PC-3 (cell line): ENCODE data around the gene CCDC88B. TPM values are rescaled to one million over a fixed set of nuclear protein-coding genes. Genes with fewer than 3 reads are reported as not detected.

Experiments
- ATAC-seq: fragments of 200-7000 bp; cut with Tn5 transposase; 2 replicates; pipeline ENCODE4 v1.9.1; 2020; ENCODE audit warnings: mild to moderate bottlenecking, moderate library complexity
- BruUV-seq: library from RNA; stranded (reverse); fragments of 400-500 nt; replicated peaks from 2 replicates; lab custom pipeline; 2021; lab: Mats Ljungman, UMichigan
- CTCF ChIA-PET: fragments of 300-600 bp; sonication (Branson Sonifier 250); formaldehyde crosslinking; loops from one replicate; lab custom pipeline; 2022; ENCODE audit warnings: antibody characterized with exemption; lab: Charles Lee
- POLR2A ChIA-PET: fragments of 300-600 bp; sonication (Branson Sonifier 250); formaldehyde crosslinking; loops from one replicate; lab custom pipeline; 2022; ENCODE audit warnings: antibody characterized with exemption; ENCODE audit not compliant: unreplicated experiment; lab: Charles Lee
- DNase-seq: peaks from one replicate; pipeline ENCODE4 v3.0.0-alpha.2; 2015
- H2AFZ ChIP-seq: fragments of 300-600 bp; sonication (generic); 2 replicates; pipeline ENCODE4 v1.6.0; 2016; ENCODE audit warnings: antibody characterized with exemption, low read length
- H3F3A ChIP-seq: fragments of 300-600 bp; sonication (generic); one replicate; pipeline ENCODE4 v1.6.0; 2017; ENCODE audit warnings: antibody characterized with exemption, low read length, control low read depth, mild to moderate bottlenecking; ENCODE audit not compliant: unreplicated experiment
- H3K27ac ChIP-seq: fragments of 300-600 bp; sonication (generic); 2 replicates; pipeline ENCODE4 v1.5.1; 2016; ENCODE audit warnings: mild to moderate bottlenecking, low read length
- H3K27me3 ChIP-seq: fragments of 300-600 bp; sonication (generic); 2 replicates; pipeline ENCODE4 v1.6.1; 2016; ENCODE audit warnings: low read length, mixed read lengths
- H3K36me3 ChIP-seq: fragments of 300-600 bp; sonication (generic); 2 replicates; pipeline ENCODE4 v1.6.1; 2016; ENCODE audit warnings: low read depth, mixed run types, low read length, mixed read lengths
- H3K4me1 ChIP-seq: fragments of 300-600 bp; sonication (generic); 2 replicates; pipeline ENCODE4 v1.5.1; 2016; ENCODE audit warnings: low read length; ENCODE audit not compliant: insufficient read depth
- H3K4me2 ChIP-seq: fragments of 300-600 bp; sonication (generic); 2 replicates; pipeline ENCODE4 v1.6.0; 2016; ENCODE audit warnings: low read length
- H3K4me3 ChIP-seq: fragments of 300-600 bp; sonication (generic); 2 replicates; pipeline ENCODE4 v1.5.1; 2016; ENCODE audit warnings: mild to moderate bottlenecking, low read length, mixed read lengths
- H3K79me2 ChIP-seq: fragments of 300-600 bp; sonication (generic); 2 replicates; pipeline ENCODE4 v1.6.1; 2017; ENCODE audit warnings: low read length, mixed read lengths
- H3K9ac ChIP-seq: fragments of 300-600 bp; sonication (generic); 2 replicates; pipeline ENCODE4 v1.6.0; 2016; ENCODE audit warnings: mild to moderate bottlenecking, low read length
- H3K9me2 ChIP-seq: fragments of 300-600 bp; sonication (generic); replicated peaks from 2 replicates; pipeline ENCODE4 v1.6.1; 2016; ENCODE audit warnings: mixed run types, low read length, mixed read lengths
- H3K9me3 ChIP-seq: fragments of 300-600 bp; sonication (generic); 2 replicates; pipeline ENCODE4 v1.6.1; 2016; ENCODE audit warnings: low read length, mixed read lengths
- H4K20me1 ChIP-seq: fragments of 300-600 bp; sonication (generic); 2 replicates; pipeline ENCODE4 v1.6.1; 2016; ENCODE audit warnings: low read length, mixed read lengths
- EZH2 ChIP-seq: fragments of 300-600 bp; sonication (generic); IDR thresholded peaks from one replicate; pipeline ENCODE4 v1.6.1; 2017; ENCODE audit warnings: antibody characterized with exemption, mild to moderate bottlenecking, low read length; ENCODE audit not compliant: unreplicated experiment
- EZH2phosphoT487 ChIP-seq: fragments of 300-600 bp; sonication (generic); IDR thresholded peaks from 2 replicates; pipeline ENCODE4 v1.6.1; 2018; ENCODE audit warnings: mild to moderate bottlenecking, antibody characterized with exemption, low read length, borderline replicate concordance
- intact Hi-C: fragments of 100-400 bp; cut with micrococcal nuclease; formaldehyde crosslinking; loops from 2 replicates; pipeline ENCODE4 v1.9.0; 2023
- total RNA-seq: library from RNA; depleted of rRNA; stranded (reverse); fragments of >200 nt; gene quantifications from 2 replicates; pipeline ENCODE4 v1.2.3, GENCODE V29; 2014
- TF ChIP-seq, protein P1 (sequence below): fragments of 300-600 bp; sonication (generic); conservative IDR thresholded peaks from 2 replicates; pipeline ENCODE4 v1.5.1; 2017; ENCODE audit warnings: antibody characterized with exemption, low read depth, mild to moderate bottlenecking, low read length

CCDC88B gene
- total RNA-seq, 1 experiment from 2014 or later = 21.0 TPM

DNA sequence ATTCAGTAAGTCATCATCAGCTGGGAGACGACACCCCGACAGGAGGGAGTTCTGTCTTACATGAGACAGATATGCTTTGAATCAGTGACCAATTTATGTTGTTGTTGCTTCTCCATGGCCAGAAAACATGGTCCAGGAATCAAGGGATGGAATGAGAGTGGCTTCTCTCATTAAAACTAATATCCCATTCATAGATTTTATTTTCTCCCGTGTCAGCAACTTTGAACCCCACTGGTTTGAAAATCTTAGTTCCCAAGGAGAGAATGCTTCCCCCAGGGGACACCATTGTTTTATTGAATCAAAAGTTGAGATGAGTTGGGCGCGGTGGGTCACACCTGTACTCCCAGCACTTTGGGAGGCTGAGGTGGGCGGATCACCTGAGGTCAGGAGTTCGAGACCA is 61.8 kb downstream of the CCDC88B start:
- no peaks in the 10 kb centered on the region for H3F3A ChIP-seq
- H3K79me2 ChIP-seq = no peaks in the 10 kb centered on the region
- intact Hi-C loops = no loop called here
- 0 out of 2 replicates have a peak, but pooled peaks cover 9% of the 10 kb centered on the region for H3K27me3 ChIP-seq
- H3K27ac ChIP-seq = no peak overlapping the region
- H2AFZ ChIP-seq = no peak overlapping the region
- DNase-seq (no peak), ATAC-seq (no peak)
- no TSS peak for BruUV-seq
- H3K4me2 ChIP-seq = no peak overlapping the region
- H3K9me2 ChIP-seq = no peaks in the 10 kb centered on the region
- no peaks in the 10 kb centered on the region for H4K20me1 ChIP-seq
- peaks cover 10% of the 10 kb centered on the region for H3K4me1 ChIP-seq
- TF ChIP-seq EZH2phosphoT487 (no peak), EZH2 (no peak)
- TF ChIP-seq, protein P1, sequence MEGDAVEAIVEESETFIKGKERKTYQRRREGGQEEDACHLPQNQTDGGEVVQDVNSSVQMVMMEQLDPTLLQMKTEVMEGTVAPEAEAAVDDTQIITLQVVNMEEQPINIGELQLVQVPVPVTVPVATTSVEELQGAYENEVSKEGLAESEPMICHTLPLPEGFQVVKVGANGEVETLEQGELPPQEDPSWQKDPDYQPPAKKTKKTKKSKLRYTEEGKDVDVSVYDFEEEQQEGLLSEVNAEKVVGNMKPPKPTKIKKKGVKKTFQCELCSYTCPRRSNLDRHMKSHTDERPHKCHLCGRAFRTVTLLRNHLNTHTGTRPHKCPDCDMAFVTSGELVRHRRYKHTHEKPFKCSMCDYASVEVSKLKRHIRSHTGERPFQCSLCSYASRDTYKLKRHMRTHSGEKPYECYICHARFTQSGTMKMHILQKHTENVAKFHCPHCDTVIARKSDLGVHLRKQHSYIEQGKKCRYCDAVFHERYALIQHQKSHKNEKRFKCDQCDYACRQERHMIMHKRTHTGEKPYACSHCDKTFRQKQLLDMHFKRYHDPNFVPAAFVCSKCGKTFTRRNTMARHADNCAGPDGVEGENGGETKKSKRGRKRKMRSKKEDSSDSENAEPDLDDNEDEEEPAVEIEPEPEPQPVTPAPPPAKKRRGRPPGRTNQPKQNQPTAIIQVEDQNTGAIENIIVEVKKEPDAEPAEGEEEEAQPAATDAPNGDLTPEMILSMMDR = no peak
- POLR2A ChIA-PET = no interaction called here
- no peak overlapping the region for H3K4me3 ChIP-seq
- H3K9me3 ChIP-seq = no peaks in the 10 kb centered on the region
- H3K9ac ChIP-seq = no peak overlapping the region
- H3K36me3 ChIP-seq = no peaks in the 10 kb centered on the region
- CTCF ChIA-PET = no interaction called here

DNA sequence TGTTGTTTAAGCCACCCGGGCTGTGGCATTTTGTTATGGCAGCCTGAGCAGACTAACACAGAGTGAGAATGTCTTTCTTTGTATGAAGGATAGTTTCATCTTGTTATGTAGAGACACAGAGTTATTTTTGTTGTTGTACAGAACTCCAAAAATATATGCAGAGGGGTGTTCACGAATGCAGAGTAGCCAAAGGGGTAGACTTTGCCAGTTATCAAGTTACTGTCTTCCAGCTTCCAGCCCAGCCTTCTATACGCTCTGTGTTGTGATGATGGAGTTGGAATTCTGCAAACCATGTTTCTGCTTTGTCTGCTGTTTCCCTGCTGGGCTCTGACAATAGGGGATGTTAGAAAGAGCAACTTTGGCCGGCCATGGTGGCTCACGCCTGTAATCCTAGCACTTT is 63.1 kb downstream of the CCDC88B start:
- H3F3A ChIP-seq = no peaks in the 10 kb centered on the region
- H3K4me3 ChIP-seq = no peak overlapping the region
- DNase-seq (no peak), ATAC-seq (no peak)
- H4K20me1 ChIP-seq = no peaks in the 10 kb centered on the region
- ChIA-PET CTCF (no interaction called here), POLR2A (no interaction called here)
- no peaks in the 10 kb centered on the region for H3K9me2 ChIP-seq
- H3K9me3 ChIP-seq = no peaks in the 10 kb centered on the region
- no peak for TF ChIP-seq EZH2phosphoT487
- TF ChIP-seq, protein P1 = no peak
- TF ChIP-seq EZH2 = no peak
- no peak overlapping the region for H3K4me2 ChIP-seq
- no peaks in the 10 kb centered on the region for H3K79me2 ChIP-seq
- no peaks in the 10 kb centered on the region for H3K36me3 ChIP-seq
- no peak overlapping the region for H3K27ac ChIP-seq
- no TSS peak for BruUV-seq
- H3K9ac ChIP-seq = no peak overlapping the region
- no peak overlapping the region for H2AFZ ChIP-seq
- H3K27me3 ChIP-seq = 0 out of 2 replicates have a peak, but pooled peaks cover 9% of the 10 kb centered on the region
- peaks cover 10% of the 10 kb centered on the region for H3K4me1 ChIP-seq
- intact Hi-C loops = no loop called here

DNA sequence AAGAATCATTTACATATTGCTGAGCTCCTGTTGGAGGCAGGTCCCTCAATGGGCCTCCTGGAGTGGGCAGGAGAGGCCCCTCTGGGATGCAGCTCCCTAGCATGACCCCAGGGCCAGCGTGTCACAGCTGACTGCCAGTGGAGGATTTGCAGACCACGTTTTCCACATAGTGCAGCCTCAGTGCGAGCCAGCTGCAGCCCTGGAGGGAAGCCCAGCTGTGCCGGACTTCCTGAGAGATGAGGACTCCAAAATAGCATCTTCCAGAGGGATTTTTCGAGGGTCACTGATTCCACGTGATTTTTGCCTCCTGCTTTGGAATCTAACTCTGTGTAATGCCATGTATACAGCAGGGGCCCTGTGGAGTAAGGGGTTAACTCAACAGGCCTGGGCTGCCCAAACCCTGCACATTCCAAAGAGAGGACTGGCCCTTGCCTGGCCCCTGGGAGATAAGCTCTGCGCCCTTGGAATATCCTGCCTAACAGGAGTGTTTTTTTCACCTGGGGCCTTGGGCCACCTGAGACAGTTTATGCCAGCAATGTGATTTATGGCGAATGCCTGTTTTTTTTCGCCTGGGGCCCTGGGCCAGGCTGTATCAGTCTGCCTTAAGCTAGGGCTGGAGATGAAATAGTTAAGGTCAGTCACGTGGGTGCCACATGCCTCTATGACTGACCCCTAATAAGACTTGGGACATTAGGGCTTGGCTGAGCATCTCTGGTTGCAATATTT is 66.4 kb downstream of the CCDC88B start:
- Histone ChIP-seq H3K79me2 (no peaks in the 10 kb centered on the region), H3K9me3 (no peaks in the 10 kb centered on the region), H2AFZ (no peak overlapping the region), H3F3A (no peaks in the 10 kb centered on the region), H4K20me1 (no peaks in the 10 kb centered on the region), H3K27ac (no peak overlapping the region), H3K4me2 (no peak overlapping the region), H3K4me1 (no peaks in the 10 kb centered on the region), H3K4me3 (no peak overlapping the region), H3K9me2 (no peaks in the 10 kb centered on the region), H3K27me3 (0 out of 2 replicates have a peak, but pooled peaks cover 9% of the 10 kb centered on the region), H3K36me3 (no peaks in the 10 kb centered on the region), H3K9ac (no peak overlapping the region)
- intact Hi-C loops = no loop called here
- ChIA-PET CTCF (no interaction called here), POLR2A (no interaction called here)
- no peak for DNase-seq
- no peak for TF ChIP-seq EZH2phosphoT487
- TF ChIP-seq, protein P1 = no peak
- TF ChIP-seq EZH2 = no peak
- no TSS peak for BruUV-seq
- ATAC-seq = no peak
